B cell (primary cell): ENCODE results near the gene ST6GALNAC3. TPM values are rescaled to one million over a fixed set of nuclear protein-coding genes. Genes with fewer than 3 reads are reported as not detected.

Experiments used
- ATAC-seq: fragments of 200-7000 bp; cut with Tn5 transposase; one replicate; pipeline ENCODE4 v1.10.0; 2021; ENCODE audit warnings: low read depth, mild to moderate bottlenecking, moderate number of reproducible peaks, moderate library complexity
- CTCF ChIA-PET: fragments of 350-600 bp; sonication (Branson Sonifier 250); formaldehyde crosslinking; loops from one replicate; lab custom pipeline; 2021; ENCODE audit warnings: antibody characterized with exemption, inconsistent platforms; lab: Charles Lee
- POLR2A ChIA-PET: fragments of 350-600 bp; sonication (Branson Sonifier 250); formaldehyde crosslinking; loops from one replicate; lab custom pipeline; 2021; ENCODE audit warnings: antibody characterized with exemption; lab: Charles Lee
- DNase-seq: peaks from one replicate; pipeline ENCODE4 v3.0.0; 2013
- H2AFZ ChIP-seq: 2 replicates; pipeline ENCODE4 v1.6.1; 2012; ENCODE audit warnings: mild to moderate bottlenecking, low read depth, low read length; ENCODE audit not compliant: insufficient read depth, poor library complexity, severe bottlenecking
- H3K27ac ChIP-seq, 2 donors: 1 replicate in 1 of 2; 2 replicates in 1 of 2; pipeline ENCODE4 v1.5.1; 2012 to 2013; ENCODE audit warnings: low read length in 2 of 2, mild to moderate bottlenecking in 2 of 2, moderate library complexity in 1 of 2
- H3K27me3 ChIP-seq, 4 experiments: fragments of 200-600 bp in 1 of 4; sonication (generic) in 1 of 4; replicated peaks in 1 of 4; 1 replicate in 2 of 4; 2 replicates in 2 of 4; pipeline versions ENCODE4 v1.6.1 to v1.7.0; 2013 to 2016; ENCODE audit warnings: low read length in 3 of 4, mild to moderate bottlenecking in 2 of 4, mixed read lengths in 1 of 4, moderate library complexity in 1 of 4; ENCODE audit not compliant: insufficient read depth in 4 of 4, control insufficient read depth in 3 of 4; ENCODE audit errors: control extremely low read depth in 1 of 4
- H3K36me3 ChIP-seq, 2 experiments: replicated peaks in 1 of 2; 1 replicate in 1 of 2; 2 replicates in 1 of 2; pipeline versions ENCODE4 v1.6.1 to v1.7.1; 2013; ENCODE audit warnings: low read length in 1 of 2; ENCODE audit not compliant: insufficient read depth in 2 of 2, control insufficient read depth in 1 of 2; ENCODE audit errors: control extremely low read depth in 1 of 2, extremely low read depth in 1 of 2
- H3K4me1 ChIP-seq, 2 donors: fragments of 200-600 bp in 1 of 2; sonication (generic) in 1 of 2; 1 replicate in 1 of 2; 2 replicates in 1 of 2; pipeline versions ENCODE4 v1.5.1 to v1.6.1; 2013 to 2017; ENCODE audit warnings: low read length in 2 of 2; ENCODE audit not compliant: control insufficient read depth in 2 of 2, insufficient read depth in 2 of 2
- H3K4me2 ChIP-seq: replicated peaks from 2 replicates; pipeline ENCODE3; 2012; ENCODE audit warnings: mild to moderate bottlenecking, low read depth, low read length; ENCODE audit not compliant: poor library complexity, severe bottlenecking
- H3K4me3 ChIP-seq, 5 experiments: fragments of 200-600 bp in 1 of 5; sonication (generic) in 1 of 5; 1 replicate in 3 of 5; 2 replicates in 2 of 5; pipeline versions ENCODE4 v1.5.1 to v1.7.0; 2011 to 2016; ENCODE audit warnings: low read length in 4 of 5, mild to moderate bottlenecking in 4 of 5, low read depth in 2 of 5, control low read depth in 1 of 5, moderate library complexity in 1 of 5; ENCODE audit not compliant: insufficient read depth in 1 of 5; ENCODE audit errors: control extremely low read depth in 1 of 5, extremely low read depth in 1 of 5
- H3K79me2 ChIP-seq: fragments of 200-600 bp; sonication (generic); one replicate; pipeline ENCODE4 v1.6.0; 2016; ENCODE audit warnings: low read length; ENCODE audit not compliant: control insufficient read depth, insufficient read depth
- H3K9ac ChIP-seq: fragments of 200-600 bp; sonication (generic); 2 replicates; pipeline ENCODE4 v1.6.1; 2017; ENCODE audit warnings: mild to moderate bottlenecking, low read length, moderate library complexity
- H3K9me3 ChIP-seq, 3 donors: one replicate each; pipeline versions ENCODE4 v1.6.1 to v1.7.1; 2013; ENCODE audit warnings: low read length in 2 of 3; ENCODE audit not compliant: control insufficient read depth in 2 of 3, insufficient read depth in 1 of 3; ENCODE audit errors: control extremely low read depth in 1 of 3
- H4K20me1 ChIP-seq: 2 replicates; pipeline ENCODE4 v1.6.0; 2012; ENCODE audit warnings: mild to moderate bottlenecking, low read length; ENCODE audit not compliant: insufficient read depth, control insufficient read depth, poor library complexity, severe bottlenecking
- H3K27ac Mint-ChIP-seq: one replicate; pipeline ENCODE4 v1.8.0; 2021; ENCODE audit warnings: mixed read lengths
- H3K27me3 Mint-ChIP-seq: one replicate; pipeline ENCODE4 v1.8.0; 2021; ENCODE audit warnings: mixed read lengths
- H3K4me1 Mint-ChIP-seq: one replicate; pipeline ENCODE4 v1.8.0; 2021; ENCODE audit warnings: mixed read lengths
- H3K4me3 Mint-ChIP-seq: one replicate; pipeline ENCODE4 v1.8.0; 2021; ENCODE audit warnings: mixed read lengths
- H3K9me3 Mint-ChIP-seq: one replicate; pipeline ENCODE4 v1.8.0; 2022; ENCODE audit warnings: mixed read lengths; ENCODE audit not compliant: insufficient read depth
- EZH2 ChIP-seq: IDR thresholded peaks from 2 replicates; pipeline ENCODE4 v1.6.1; 2012; ENCODE audit warnings: borderline replicate concordance, low read depth, mild to moderate bottlenecking, moderate library complexity, low read length; ENCODE audit not compliant: insufficient read depth, poor library complexity, severe bottlenecking
- WGBS: methylation state at CpG from one replicate; pipeline ENCODE4 v1.1.5; 2013; ENCODE audit warnings: missing lambda C conversion rate; ENCODE audit not compliant: insufficient coverage; 5-methylcytosine and 5-hydroxymethylcytosine counted together
- intact Hi-C: fragments of 100-400 bp; cut with micrococcal nuclease; formaldehyde crosslinking; loops from one replicate; pipeline ENCODE4 v1.10.0; 2022
- polyA plus RNA-seq: library from polyadenylated mRNA; depleted of rRNA; stranded (reverse); fragments of >200 nt; gene quantifications from 2 replicates; pipeline ENCODE4 v1.2.3, GENCODE V29; 2012
- total RNA-seq, 2 donors: library from RNA; stranded (reverse); fragments of 120-200 nt in 1 of 2; gene quantifications; 1 replicate in 1 of 2; 2 replicates in 1 of 2; pipeline versions ENCODE4 v1.2.3 to v1.2.4, GENCODE V29; 2013 to 2022
- TF ChIP-seq, protein P1 (sequence below): fragments of 200-600 bp; IDR thresholded peaks from one replicate; pipeline ENCODE4 v1.8.0; 2022; ENCODE audit warnings: antibody characterized with exemption, mild to moderate bottlenecking

The ST6GALNAC3 gene
- total and polyA plus RNA-seq, 2 donors (not counting 1 experiment from before 2014, with no cell fraction given): 3.0 to 17.3 TPM

DNA sequence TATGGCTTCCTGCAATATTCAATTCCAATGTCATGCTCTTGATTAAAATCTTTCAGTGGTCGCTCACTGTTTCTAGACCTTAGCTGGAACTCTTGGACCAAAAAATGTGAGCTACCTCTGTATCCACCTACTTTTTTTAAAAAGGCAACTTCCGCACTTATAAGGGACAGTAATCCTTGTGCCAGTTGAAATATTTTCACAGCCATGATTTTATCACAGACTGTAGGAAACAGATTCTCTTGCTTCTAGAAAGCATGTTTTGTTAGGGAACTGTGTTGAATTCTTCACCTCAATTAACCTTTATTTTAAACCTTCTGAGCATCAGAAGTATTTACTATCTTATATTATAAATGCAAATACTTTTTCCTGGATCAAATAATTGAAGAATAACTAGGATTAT, 496.7 kb downstream of the ST6GALNAC3 start:
- H3K9me3 ChIP-seq: no peaks in the 10 kb centered on the region
- H3K27ac ChIP-seq: no peak overlapping the region
- no peak for ATAC-seq
- intact Hi-C loops: no loop called here
- Mint-ChIP-seq H3K27ac (no peak overlapping the region), H3K4me3 (no peak overlapping the region), H3K27me3 (no peaks in the 10 kb centered on the region), H3K9me3 (no peaks in the 10 kb centered on the region), H3K4me1 (peaks cover under 1% of the 10 kb centered on the region)
- CTCF ChIA-PET: no interaction called here
- H3K4me2 ChIP-seq: no peak overlapping the region
- TF ChIP-seq EZH2: no peak
- TF ChIP-seq, protein P1, sequence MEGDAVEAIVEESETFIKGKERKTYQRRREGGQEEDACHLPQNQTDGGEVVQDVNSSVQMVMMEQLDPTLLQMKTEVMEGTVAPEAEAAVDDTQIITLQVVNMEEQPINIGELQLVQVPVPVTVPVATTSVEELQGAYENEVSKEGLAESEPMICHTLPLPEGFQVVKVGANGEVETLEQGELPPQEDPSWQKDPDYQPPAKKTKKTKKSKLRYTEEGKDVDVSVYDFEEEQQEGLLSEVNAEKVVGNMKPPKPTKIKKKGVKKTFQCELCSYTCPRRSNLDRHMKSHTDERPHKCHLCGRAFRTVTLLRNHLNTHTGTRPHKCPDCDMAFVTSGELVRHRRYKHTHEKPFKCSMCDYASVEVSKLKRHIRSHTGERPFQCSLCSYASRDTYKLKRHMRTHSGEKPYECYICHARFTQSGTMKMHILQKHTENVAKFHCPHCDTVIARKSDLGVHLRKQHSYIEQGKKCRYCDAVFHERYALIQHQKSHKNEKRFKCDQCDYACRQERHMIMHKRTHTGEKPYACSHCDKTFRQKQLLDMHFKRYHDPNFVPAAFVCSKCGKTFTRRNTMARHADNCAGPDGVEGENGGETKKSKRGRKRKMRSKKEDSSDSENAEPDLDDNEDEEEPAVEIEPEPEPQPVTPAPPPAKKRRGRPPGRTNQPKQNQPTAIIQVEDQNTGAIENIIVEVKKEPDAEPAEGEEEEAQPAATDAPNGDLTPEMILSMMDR: no peak
- no peaks in the 10 kb centered on the region for H3K79me2 ChIP-seq
- WGBS: 71% methylated on average over 1 of the region's 2 CpGs
- no peaks in the 10 kb centered on the region for H3K4me1 ChIP-seq
- no peaks in the 10 kb centered on the region for H4K20me1 ChIP-seq
- no peak overlapping the region for H3K9ac ChIP-seq
- POLR2A ChIA-PET: no interaction called here
- no peak overlapping the region for H2AFZ ChIP-seq
- H3K36me3 ChIP-seq: no peaks in the 10 kb centered on the region
- H3K27me3 ChIP-seq: no peaks in the 10 kb centered on the region
- no peak for DNase-seq
- no peak overlapping the region for H3K4me3 ChIP-seq

DNA sequence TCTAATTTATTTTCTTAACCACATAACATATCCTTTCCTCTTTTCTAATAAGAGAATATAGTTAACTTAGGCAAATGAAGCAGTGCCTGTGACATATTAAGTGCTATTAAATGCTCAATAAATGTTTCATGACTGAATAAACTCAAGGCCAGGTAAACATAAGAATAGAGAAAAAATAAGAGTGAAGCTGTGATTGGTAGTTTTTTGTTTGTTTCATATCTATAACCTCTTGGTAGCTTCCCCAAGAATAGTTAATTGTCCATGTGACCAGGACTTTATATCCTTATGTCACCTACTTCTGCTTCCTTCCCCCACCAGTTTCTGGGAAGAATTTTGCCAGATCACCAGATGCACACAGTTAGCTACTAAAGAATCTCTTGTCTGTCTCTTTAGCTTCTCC, 497.7 kb downstream of the ST6GALNAC3 start:
- no peaks in the 10 kb centered on the region for H3K79me2 ChIP-seq
- ATAC-seq (no peak), DNase-seq (no peak)
- Mint-ChIP-seq H3K4me1 (peaks cover 9% of the 10 kb centered on the region), H3K27me3 (no peaks in the 10 kb centered on the region), H3K4me3 (no peak overlapping the region), H3K27ac (no peak overlapping the region), H3K9me3 (no peaks in the 10 kb centered on the region)
- H3K4me3 ChIP-seq: no peak overlapping the region
- H3K9me3 ChIP-seq: no peaks in the 10 kb centered on the region
- no peaks in the 10 kb centered on the region for H3K4me1 ChIP-seq
- no peak overlapping the region for H3K4me2 ChIP-seq
- H3K9ac ChIP-seq: no peak overlapping the region
- POLR2A ChIA-PET: no interaction called here
- no peaks in the 10 kb centered on the region for H4K20me1 ChIP-seq
- CTCF ChIA-PET: no interaction called here
- H3K27me3 ChIP-seq: no peaks in the 10 kb centered on the region
- intact Hi-C loops: no loop called here
- TF ChIP-seq EZH2: no peak
- TF ChIP-seq, protein P1: no peak
- H3K36me3 ChIP-seq: no peaks in the 10 kb centered on the region
- no peak overlapping the region for H2AFZ ChIP-seq
- H3K27ac ChIP-seq: no peak overlapping the region
